ENCODE data around the gene DPM3. TPM values are rescaled to one million over a fixed set of nuclear protein-coding genes. Genes with fewer than 3 reads are reported as not detected.

The DPM3 gene
- total and polyA plus RNA-seq, 2 of the 13 experiments (the other 11 are each of a cell fraction or from before 2014, with no cell fraction given): 23.2 to 53.4 TPM

DNA sequence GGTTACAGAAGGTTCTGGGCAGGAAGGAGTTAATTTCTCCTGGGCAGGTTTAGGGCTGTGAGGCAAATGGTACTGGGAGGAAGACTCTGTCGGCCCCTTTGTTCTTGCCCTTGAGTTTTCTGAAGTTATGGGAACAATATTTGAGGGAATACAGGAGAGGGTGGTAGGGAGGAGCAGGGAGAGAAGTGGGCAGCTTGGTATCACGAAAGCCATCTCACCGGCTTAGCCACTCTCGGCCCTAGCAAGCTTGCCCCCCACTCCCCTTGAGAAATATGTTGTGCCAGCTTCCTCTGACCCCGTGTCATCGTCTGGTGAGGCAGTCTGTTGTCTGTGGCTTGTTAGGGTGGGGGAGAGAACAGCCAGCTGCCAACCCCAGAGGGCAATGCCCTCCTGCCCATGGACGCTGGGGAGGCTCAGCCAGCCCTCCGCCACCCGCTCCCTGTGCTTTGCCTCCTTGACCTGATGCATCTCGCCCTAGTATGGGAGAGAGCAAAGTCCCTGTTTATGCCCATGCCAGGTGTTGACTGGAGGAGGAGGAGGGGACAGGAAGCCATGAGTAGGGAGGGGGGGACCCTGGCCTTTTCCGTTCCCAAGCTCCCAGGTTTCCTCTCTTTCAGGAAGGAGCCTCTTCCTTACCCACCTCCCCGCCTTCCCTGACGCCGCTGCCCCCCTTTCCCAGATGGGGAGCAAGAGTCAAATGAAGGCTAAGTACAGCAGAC lies 11.4 kb downstream of the DPM3 start (continued):
- TF ChIP-seq SKIL (CRISPR knock-in tag; IDR thresholded peaks at IDR 0.05; ENCODE audit: borderline replicate concordance): peak; percentile 79; the same call in 1 of the 2 replicates
- no peak for TF ChIP-seq TBP (CRISPR knock-in tag; IDR thresholded peaks at IDR 0.05)
- TF ChIP-seq HIVEP1 (CRISPR knock-in tag; IDR thresholded peaks at IDR 0.05): peak; percentile 68; the same call in 1 of the 2 replicates
- no peak for TF ChIP-seq ZBTB2 (CRISPR knock-in tag; IDR thresholded peaks at IDR 0.05; ENCODE audit: low read depth)
- TF ChIP-seq ZNF577 (CRISPR knock-in tag; IDR thresholded peaks at IDR 0.05; ENCODE audit: borderline replicate concordance, low read depth): no peak
- TF ChIP-seq ZNF501 (CRISPR knock-in tag; IDR thresholded peaks at IDR 0.05): 0 out of 2 replicates have a peak, but pooled peaks have one; percentile 12
- no peak for TF ChIP-seq PTBP1 (IDR thresholded peaks at IDR 0.05; ENCODE audit: low read depth, low read length, poor library complexity, severe bottlenecking)
- 0 out of 2 replicates have a peak, but pooled peaks have one; percentile 56 for TF ChIP-seq ZNF761 (CRISPR knock-in tag; conservative IDR thresholded peaks at IDR 0.05)
- TF ChIP-seq ZC3H13 (CRISPR knock-in tag; IDR thresholded peaks at IDR 0.05): peak; percentile 80
- peak in 1 of 2 experiments; percentile 80; a peak in 2 of 4 replicates for TF ChIP-seq EP300 (IDR thresholded peaks at IDR 0.05; ENCODE audit: low read depth in 2 of 2, low read length in 2 of 2)
- peak; percentile 83 for TF ChIP-seq EP300 (CRISPR knock-in tag; IDR thresholded peaks at IDR 0.05; ENCODE audit: borderline replicate concordance)
- peak; percentile 64; the same call in 1 of the 2 replicates for TF ChIP-seq GATA4 (IDR thresholded peaks at IDR 0.05; ENCODE audit: borderline replicate concordance, low read depth)
- TF ChIP-seq POLR2AphosphoS5 (IDR thresholded peaks at IDR 0.05; ENCODE audit: low read depth, low read length): peak; percentile 70
- TF ChIP-seq TSC22D2 (CRISPR knock-in tag; IDR thresholded peaks at IDR 0.05; ENCODE audit: borderline replicate concordance): 0 out of 2 replicates have a peak, but pooled peaks have one; percentile 46
- 0 out of 2 replicates have a peak, but pooled peaks have one; percentile 37 for TF ChIP-seq ZNF34 (CRISPR knock-in tag; IDR thresholded peaks at IDR 0.05; ENCODE audit: borderline replicate concordance)
- no peak for TF ChIP-seq ZNF883 (CRISPR knock-in tag; IDR thresholded peaks at IDR 0.05; ENCODE audit: not compliant biosample characterization)
- TF ChIP-seq, protein P1, sequence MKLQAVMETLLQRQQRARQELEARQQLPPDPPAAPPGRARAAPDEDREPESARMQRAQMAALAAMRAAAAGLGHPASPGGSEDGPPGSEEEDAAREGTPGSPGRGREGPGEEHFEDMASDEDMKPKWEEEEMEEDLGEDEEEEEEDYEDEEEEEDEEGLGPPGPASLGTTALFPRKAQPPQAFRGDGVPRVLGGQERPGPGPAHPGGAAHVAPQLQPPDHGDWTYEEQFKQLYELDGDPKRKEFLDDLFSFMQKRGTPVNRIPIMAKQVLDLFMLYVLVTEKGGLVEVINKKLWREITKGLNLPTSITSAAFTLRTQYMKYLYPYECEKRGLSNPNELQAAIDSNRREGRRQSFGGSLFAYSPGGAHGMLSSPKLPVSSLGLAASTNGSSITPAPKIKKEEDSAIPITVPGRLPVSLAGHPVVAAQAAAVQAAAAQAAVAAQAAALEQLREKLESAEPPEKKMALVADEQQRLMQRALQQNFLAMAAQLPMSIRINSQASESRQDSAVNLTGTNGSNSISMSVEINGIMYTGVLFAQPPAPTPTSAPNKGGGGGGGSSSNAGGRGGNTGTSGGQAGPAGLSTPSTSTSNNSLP (IDR thresholded peaks at IDR 0.05; ENCODE audit: low read depth, low read length): no peak
- TF ChIP-seq RCOR2 (CRISPR knock-in tag; IDR thresholded peaks at IDR 0.05): peak; percentile 38; the same call in 1 of the 2 replicates
- TF ChIP-seq ZNF563 (CRISPR knock-in tag; IDR thresholded peaks at IDR 0.05): peak; percentile 62; the same call in 1 of the 2 replicates
- peak; percentile 86 for TF ChIP-seq HDAC2 (CRISPR knock-in tag; IDR thresholded peaks at IDR 0.05)
- TF ChIP-seq PCBP1 (IDR thresholded peaks at IDR 0.05; ENCODE audit: borderline replicate concordance, low read depth, low read length): no peak
- no peak for TF ChIP-seq FOXP1 (IDR thresholded peaks at IDR 0.05)
- peak; percentile 97 for TF ChIP-seq FOXP1 (CRISPR knock-in tag; IDR thresholded peaks at IDR 0.05)
- TF ChIP-seq ZNF713 (CRISPR knock-in tag; IDR thresholded peaks at IDR 0.05): peak; percentile 94; the same call in 1 of the 2 replicates
